ENCODE data around the gene F2.
"Not testable (repeated sequence)": the region's sequence is repeated elsewhere in the genome, so short reads cannot be mapped to it uniquely, and the experiment has no call there.

F2 gene

DNA sequence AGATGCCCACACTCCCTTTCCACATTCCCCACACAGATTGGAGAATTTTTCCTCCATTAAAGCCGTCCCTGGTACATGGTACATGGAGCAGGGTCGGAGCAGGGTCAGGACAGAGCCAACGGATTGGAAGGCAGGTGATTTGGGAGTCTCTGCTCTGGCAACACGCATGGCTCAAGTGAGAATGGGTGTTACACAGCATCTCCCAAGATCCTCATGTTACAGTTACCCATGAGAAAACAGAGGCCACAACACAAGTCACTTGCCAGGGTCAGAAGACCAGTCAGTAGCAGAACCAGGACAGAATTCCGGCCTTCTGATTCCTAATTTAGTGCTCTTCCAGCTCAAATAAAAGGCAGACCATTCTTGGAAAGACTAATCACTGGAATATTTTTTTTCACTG, 7.7 kb upstream of the F2 start:
- in situ Hi-C loops (cut with HindIII; ENCODE audit: low sequenced_read_pairs): no loop called here

DNA sequence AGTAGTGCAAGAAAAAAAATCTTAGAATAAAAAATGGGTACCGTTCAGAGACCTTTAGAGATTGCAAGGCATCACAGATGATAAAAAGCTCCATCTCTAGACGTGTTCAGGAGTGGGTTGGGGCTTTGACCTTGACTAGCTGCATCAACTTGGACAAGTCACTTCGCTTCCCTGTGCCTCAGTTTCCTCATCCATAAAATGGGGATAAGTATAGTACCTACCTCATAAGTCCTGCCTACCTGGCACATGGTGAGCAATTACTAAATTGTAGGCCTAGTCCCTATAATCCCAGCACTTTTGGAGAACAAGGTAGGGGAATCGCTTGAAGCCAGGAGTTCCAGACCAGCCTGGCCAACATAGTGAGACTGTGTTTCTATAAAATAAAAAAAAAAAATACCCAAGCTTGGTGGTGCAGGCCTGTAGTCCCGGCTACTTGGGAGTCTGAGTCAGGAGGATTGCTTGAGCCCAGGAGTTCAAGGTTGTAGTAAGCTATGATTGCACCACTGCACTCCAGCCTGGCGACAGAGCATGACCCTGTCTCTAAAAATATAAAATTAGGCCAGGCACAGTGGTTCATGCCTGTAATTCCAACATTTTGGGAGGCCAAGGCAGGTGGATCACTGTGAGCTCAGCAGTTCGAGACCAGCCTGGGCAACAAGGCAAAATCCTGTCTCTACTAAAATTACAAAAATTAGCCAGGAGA, 6.0 kb upstream of the F2 start:
- in situ Hi-C loops (cut with HindIII; ENCODE audit: low sequenced_read_pairs): no loop called here

DNA sequence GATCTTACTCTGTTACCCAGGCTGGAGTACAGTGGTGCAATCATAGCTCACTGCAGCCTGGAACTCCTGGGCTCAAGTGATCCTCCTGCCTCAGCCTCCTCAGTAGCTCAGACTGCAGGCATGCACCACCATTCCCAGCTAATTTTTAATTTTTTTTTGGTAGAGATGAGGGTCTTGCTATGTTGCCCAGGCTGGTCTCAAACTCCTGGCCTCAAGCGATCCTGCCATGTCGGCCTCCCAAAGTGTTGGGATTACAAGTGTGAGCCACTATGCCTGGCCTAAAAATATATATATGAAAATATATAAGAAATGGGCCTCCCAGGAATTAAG, 1.2 kb upstream of the F2 start:
- in situ Hi-C loops (cut with HindIII; ENCODE audit: low sequenced_read_pairs): not testable (repeated sequence)

DNA sequence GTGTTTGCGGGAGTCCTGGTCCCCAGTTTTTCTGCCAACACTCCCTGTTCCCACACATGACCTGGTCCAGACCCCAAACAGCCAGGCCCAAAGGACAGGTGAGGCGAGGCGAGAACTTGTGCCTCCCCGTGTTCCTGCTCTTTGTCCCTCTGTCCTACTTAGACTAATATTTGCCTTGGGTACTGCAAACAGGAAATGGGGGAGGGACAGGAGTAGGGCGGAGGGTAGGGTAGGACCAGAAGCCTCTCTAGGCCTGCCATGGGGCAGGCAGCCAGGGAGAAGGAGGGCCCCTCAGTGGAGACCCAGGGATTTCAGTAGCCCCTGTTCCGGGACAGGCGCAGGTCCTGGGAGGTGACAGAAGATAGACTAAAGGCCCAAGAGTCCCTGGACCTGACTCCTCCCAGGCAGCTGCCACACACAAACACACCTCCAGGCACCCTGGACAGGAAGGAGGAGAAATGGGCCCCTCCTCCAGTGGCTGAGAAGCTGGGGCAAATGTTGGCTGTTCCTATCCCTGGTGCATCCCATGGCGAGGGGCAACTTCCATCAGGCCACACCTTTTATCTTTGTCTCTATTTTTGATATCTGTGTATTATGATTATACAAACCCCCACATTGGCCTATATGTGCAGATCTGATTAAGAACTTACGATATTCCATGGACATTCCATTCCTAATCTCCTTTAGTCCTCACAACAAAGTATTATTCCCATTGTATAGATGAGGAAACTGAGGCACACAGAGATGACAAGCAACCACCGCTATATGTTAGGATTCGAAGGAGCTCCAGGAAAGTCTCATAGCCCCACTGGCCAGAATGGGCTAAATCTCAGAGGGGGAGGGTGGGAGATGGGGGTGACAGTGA, 626 bp upstream of the F2 start:
- in situ Hi-C loops (cut with HindIII; ENCODE audit: low sequenced_read_pairs): no loop called here

DNA sequence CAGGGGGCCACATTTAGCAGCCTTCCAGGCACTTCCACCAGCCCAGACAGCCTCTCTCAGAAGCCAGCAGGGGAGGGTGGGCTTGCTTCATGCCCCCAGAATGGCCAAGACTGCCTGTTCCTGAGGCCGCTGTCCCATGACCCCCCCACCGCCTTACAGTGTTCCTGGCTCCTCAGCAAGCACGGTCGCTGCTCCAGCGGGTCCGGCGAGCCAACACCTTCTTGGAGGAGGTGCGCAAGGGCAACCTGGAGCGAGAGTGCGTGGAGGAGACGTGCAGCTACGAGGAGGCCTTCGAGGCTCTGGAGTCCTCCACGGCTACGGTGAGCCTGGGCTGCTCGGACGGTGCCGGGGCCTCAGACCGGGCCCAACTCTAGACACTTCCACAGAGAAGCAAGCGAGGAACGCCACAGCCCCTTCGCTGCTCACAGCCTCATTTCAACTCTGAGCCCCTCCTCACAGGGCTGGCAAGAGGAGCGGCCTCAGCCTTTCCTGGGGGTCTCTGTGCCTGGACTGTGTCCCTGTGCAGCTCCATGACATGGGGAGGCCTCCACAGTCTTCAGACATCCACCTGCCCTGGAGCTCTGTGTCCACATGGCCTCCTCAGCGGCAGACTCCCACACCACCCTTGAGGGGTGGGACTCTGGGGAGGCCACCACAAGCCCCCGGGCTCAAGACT, 668 bp downstream of the F2 start:
- in situ Hi-C loops (cut with HindIII; ENCODE audit: low sequenced_read_pairs): no loop called here

DNA sequence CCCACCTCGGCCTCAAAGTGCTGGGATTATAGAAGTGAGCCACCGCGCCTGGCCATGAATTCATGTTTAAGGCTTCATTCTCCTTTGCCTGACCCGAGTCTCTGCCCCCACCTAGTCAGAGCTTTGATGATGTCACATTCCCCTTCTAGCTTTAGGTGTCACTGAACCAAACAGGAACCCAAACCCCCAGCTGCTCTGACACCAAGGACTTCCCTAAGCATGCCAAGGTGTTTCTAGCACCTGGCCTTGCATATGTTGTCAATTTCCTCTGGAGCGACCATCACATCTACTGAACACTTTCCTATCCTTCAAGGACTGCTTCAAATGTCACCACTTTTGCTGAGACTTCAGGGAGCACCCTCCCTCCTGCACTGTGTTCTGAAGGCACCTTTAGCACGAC, 2.3 kb downstream of the F2 start:
- in situ Hi-C loops (cut with HindIII; ENCODE audit: low sequenced_read_pairs): no loop called here

DNA sequence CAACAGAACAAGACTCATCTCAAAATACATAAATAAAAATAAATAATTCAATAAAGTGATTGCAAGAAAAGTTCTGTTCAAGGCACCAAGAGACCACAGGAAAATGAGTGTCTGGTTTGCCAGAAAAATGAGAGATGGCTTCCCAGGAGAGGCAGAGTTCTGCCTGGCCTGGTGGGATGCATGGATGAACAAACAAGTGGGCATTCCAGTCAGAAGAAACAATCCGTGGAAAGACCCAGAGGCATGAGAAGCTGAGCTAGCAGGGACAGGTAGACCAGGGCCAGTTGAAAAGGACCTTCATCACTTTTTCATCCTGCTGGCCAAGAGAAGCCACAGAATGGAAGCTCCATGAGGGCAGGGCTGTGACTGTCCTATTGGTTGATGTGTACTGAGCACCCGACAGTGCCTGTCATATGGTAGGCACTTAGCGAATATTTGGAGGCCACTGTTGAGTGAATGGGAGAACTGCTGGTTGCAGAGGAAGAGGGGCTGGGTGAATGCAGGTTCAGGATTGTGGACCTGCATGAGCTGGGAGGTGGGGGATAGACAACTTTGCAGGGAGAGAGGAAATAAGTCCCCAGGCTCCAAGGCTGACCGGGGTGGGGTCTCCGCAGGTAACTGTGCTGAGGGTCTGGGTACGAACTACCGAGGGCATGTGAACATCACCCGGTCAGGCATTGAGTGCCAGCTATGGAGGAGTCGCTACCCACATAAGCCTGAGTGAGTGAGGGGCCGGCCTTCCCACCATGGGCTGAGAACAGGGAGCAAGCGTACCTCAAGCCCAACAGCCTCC, 3.7 kb downstream of the F2 start:
- in situ Hi-C loops (cut with HindIII; ENCODE audit: low sequenced_read_pairs): no loop called here

DNA sequence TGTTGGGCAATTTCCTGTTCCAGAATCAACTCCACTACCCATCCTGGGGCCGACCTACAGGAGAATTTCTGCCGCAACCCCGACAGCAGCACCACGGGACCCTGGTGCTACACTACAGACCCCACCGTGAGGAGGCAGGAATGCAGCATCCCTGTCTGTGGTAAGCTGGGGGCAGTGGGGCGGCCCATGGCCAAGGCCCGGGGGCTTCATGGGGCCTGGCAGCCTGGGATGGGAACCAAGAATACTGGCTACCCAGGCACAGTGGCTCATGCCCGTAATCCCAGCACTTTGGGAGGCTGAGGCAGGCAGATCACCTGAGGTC, 4.3 kb downstream of the F2 start:
- in situ Hi-C loops (cut with HindIII; ENCODE audit: low sequenced_read_pairs): no loop called here

DNA sequence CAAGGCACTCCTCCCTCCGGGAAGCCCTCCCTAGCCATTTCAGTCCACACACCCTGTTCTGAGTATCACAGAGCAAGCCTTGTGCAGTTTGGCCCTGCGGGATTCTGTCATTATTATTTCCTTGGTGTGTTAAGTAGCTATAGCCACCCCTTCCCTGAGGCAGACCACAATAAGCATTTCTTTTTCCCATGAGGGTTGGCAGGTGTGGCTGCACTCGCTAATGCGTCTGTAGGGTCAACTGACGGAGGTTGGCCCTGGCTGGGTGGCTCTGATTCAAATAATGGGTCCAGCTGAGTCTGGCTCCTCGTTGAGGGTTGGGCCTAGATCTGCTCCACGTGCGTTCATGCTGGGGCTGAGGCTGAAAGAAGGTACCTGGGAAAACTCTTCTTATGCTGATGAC, 5.1 kb downstream of the F2 start:
- in situ Hi-C loops (cut with HindIII; ENCODE audit: low sequenced_read_pairs): no loop called here

DNA sequence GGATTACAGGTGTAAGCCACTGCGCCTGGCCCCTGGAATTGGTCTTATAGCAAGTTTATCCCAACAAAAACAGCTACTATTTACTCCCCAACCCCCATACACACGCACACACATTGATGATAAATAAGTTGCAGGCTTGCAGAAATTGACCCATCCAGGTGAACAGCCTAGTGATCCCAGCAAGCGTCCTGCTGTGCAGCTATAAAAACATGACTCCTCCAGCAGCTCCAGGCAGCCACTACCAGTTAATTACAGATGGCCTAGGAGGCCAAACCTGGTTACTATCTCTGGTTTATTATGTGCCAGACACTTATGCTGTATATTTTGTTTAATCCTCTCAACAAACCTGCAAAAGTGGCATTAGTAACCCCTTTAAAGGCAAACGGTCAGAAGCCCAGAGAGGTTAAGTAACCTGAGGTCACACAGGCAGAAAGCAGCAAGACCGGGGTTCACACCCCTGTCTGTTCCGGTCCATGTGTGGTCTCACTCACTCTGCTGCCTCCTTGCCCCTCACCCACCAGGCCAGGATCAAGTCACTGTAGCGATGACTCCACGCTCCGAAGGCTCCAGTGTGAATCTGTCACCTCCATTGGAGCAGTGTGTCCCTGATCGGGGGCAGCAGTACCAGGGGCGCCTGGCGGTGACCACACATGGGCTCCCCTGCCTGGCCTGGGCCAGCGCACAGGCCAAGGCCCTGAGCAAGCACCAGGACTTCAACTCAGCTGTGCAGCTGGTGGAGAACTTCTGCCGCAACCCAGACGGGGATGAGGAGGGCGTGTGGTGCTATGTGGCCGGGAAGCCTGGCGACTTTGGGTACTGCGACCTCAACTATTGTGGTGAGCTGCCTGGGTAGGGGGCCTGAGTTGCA, 6.6 kb downstream of the F2 start:
- in situ Hi-C loops (cut with HindIII; ENCODE audit: low sequenced_read_pairs): loop anchor here (5.0 kb wide), 1 partner anchor 53 kb away; no protein-coding TSS in a partner anchor

DNA sequence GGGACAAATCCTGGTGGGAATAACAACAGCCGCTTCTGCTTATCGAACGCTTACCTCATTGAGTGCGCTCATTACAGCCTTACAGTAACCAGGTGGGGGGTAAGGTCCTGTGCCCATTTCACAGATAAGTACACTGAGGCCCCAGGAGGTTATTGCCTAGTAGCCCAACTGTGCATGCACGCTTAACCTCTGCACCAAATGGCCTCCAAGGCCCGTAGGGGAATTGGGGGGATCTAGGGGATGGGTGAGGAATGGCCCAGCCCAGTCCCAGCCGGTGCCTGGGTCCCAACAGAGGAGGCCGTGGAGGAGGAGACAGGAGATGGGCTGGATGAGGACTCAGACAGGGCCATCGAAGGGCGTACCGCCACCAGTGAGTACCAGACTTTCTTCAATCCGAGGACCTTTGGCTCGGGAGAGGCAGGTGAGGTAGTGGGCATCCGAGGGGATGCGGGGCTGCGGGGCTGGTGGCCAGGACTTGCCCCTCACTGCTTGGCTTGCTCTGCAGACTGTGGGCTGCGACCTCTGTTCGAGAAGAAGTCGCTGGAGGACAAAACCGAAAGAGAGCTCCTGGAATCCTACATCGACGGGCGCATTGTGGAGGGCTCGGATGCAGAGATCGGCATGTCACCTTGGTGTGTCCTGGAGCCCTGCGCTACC, 7.3 kb downstream of the F2 start:
- in situ Hi-C loops (cut with HindIII; ENCODE audit: low sequenced_read_pairs): loop anchor here (5.0 kb wide), 1 partner anchor 54 kb away; no protein-coding TSS in a partner anchor

DNA sequence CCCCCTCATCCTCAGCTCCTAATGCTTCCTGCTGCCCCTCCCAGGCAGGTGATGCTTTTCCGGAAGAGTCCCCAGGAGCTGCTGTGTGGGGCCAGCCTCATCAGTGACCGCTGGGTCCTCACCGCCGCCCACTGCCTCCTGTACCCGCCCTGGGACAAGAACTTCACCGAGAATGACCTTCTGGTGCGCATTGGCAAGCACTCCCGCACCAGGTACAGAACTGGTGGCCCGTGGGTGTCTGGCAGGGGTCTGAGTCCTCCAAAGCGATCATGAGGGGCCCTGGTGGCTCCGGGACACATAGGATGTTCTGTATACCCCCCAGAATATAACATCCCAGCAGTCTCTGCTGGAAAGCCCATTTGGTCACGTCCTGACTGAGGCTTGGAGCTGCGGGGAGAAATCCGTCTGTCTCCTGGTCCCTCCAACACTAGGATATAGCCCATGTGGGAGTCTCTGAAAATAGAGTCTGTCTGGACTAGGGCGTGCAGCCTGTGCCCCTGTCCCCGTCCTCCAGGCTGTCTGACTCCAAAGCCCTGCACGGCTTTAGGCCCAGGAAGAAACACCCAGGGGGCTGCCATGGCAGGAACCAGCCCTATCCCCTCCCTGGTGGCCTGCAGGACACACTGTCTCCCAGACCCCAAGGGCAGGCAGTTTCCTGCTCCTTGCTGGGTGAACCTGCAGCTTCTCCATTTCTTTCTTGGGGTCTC, 9.1 kb downstream of the F2 start:
- in situ Hi-C loops (cut with HindIII; ENCODE audit: low sequenced_read_pairs): loop anchor here (5.0 kb wide), 1 partner anchor 56 kb away; no protein-coding TSS in a partner anchor

DNA sequence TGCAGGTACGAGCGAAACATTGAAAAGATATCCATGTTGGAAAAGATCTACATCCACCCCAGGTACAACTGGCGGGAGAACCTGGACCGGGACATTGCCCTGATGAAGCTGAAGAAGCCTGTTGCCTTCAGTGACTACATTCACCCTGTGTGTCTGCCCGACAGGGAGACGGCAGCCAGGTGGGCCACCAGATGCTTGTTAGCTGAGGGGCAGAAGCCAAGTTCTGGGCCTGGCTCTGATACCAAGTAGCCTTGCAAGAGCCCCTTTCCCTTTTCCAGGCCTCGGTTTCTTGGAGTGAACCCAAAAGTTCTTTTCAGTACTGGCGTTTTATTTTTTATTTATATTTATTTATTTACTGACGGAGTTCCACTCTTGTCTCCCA, 9.6 kb downstream of the F2 start:
- in situ Hi-C loops (cut with HindIII; ENCODE audit: low sequenced_read_pairs): loop anchor here (5.0 kb wide), 1 partner anchor 56 kb away; no protein-coding TSS in a partner anchor

DNA sequence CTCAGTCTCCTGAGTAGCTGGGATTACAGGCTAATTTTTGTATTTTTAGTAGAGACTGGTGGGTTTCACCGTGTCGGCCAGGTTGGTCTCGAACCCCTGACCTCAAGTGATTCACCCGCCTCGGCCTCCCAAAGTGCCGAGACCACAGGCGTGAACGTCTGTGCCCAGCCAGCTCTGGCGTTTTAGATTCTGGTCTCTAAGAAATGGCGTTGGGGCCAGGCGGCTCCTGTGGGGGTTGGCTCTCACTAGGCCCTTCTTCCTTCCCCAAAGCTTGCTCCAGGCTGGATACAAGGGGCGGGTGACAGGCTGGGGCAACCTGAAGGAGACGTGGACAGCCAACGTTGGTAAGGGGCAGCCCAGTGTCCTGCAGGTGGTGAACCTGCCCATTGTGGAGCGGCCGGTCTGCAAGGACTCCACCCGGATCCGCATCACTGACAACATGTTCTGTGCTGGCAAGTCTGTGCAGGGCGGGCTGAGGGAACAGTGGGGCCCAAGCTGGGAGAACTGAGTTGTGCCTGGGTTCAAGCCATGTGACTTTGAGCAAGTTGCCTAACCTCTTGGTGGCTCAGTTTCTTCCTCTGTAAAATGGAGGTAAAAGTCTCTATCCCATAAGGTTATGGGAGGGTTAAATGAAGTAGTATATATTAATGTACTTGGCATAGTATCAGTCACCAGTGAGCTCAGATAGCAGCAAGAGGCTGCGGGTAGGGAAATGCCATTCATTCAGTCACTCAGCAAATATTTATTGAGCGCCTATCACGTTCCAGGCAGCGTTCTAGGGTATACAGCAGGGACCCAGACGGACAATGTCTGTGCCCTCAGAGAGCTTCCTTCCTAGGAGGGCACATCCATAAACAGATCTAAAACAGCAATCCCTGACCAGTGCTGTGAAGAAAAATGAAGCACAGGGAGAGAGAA, 10.4 kb downstream of the F2 start:
- in situ Hi-C loops (cut with HindIII; ENCODE audit: low sequenced_read_pairs): loop anchor here (5.0 kb wide), 1 partner anchor 57 kb away; no protein-coding TSS in a partner anchor

DNA sequence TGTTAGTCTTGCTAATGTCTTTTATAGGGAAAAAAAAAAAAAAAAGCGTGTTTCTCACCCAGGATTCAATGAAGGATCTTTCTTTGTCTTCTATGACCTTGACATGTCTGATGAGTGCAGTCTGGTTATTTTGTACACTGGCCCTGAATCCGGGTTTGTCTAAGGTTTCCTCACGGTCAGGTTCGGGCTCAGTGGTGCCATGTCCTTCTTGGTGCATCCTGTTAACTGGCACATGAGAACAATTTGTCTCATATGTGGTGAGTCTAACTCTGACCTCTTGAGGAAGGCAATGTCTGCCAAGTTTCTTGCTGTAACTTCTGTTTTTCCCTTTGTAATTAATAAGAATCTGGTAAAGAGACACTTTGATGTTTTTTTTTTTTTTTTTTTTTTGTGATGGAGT, 12.5 kb downstream of the F2 start:
- in situ Hi-C loops (cut with HindIII; ENCODE audit: low sequenced_read_pairs): no loop called here

DNA sequence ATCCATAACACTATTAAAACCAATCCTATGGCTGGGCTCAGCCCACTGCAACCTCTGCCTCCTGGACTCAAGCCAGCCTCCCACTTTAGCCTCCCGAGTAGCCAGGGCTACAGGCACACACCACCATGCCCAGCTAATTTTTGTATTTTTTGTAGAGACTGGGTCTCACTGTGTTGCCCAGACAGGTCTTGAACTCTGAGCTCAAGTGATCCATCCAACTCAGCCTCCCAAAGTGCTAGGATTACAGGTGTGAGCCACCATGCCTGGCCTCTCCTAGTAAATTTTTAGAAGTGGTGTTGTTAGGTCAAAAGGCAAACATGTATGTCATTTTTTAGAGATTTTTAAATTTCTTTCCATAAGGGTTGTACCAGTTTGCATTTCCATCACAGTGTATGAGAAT, 14.2 kb downstream of the F2 start:
- in situ Hi-C loops (cut with HindIII; ENCODE audit: low sequenced_read_pairs): no loop called here

DNA sequence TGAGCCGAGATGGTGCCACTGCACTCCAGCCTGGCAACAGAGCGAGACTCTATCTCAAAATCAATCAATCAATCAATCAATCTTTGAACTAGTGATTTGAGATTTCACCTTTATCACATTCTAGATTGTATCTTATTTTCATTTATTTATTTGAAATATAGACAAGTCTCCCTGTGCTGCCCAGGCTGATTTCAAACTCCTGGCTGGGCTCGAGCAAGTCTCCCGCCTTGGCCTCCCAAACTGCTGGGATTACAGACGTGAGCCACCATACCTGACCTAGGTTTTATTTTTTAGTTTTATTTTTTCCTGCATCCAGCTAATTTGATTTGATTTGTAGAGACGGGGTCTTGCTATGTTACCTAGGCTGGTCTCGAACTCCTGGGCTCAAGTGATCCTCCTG, 17.1 kb downstream of the F2 start:
- in situ Hi-C loops (cut with HindIII; ENCODE audit: low sequenced_read_pairs): no loop called here

DNA sequence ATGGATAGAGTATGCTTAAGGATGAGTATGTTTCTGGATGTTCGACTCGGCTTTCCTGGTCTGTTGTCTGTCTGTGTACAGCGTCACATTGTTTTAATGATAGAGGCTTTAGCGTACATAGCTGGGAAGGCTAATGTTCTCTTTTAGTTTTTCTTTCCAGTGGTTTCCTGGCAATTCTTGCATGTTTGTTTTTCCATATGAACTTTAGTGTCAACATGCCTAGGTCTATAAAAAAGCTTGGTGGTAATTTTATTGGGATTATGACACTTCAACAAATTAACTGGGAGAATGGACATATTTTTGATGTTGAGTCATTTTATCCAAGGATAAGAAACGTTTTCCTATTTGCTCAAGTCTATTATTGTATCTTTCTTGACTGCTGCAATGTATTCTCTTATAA, 17.6 kb downstream of the F2 start:
- in situ Hi-C loops (cut with HindIII; ENCODE audit: low sequenced_read_pairs): no loop called here

Measured in endothelial cell of hepatic sinusoid (primary cell).